GM23338 (cell line): Measurements from ENCODE around the gene USP31.

Experiments used
- CREB1 ChIP-seq: fragments of 250-450 bp; sonication (Bioruptor Pico); IDR thresholded peaks from 2 replicates; pipeline ENCODE4 v1.5.0; 2020; ENCODE audit warnings: low read depth, mild to moderate bottlenecking, moderate library complexity
- EZH2 ChIP-seq: fragments of 200-600 bp; sonication (generic); IDR thresholded peaks from one replicate; pipeline ENCODE4 v1.8.0; 2017; ENCODE audit warnings: antibody characterized with exemption, mild to moderate bottlenecking, low read depth; ENCODE audit not compliant: unreplicated experiment
- EZH2phosphoT487 ChIP-seq: fragments of 200-600 bp; sonication (generic); IDR thresholded peaks from one replicate; pipeline ENCODE4 v1.8.1; 2018; ENCODE audit warnings: antibody characterized with exemption; ENCODE audit not compliant: unreplicated experiment
- NANOG ChIP-seq: IDR thresholded peaks from 2 replicates; pipeline ENCODE4 v1.6.1; 2016; ENCODE audit warnings: antibody characterized with exemption, borderline replicate concordance
- POLR2AphosphoS5 ChIP-seq: IDR thresholded peaks from 2 replicates; pipeline ENCODE4 v1.6.1; 2016; ENCODE audit warnings: antibody characterized with exemption, low read depth
- STAT1 ChIP-seq: IDR thresholded peaks from one replicate; pipeline ENCODE4 v1.6.1; 2016; ENCODE audit warnings: antibody characterized with exemption; ENCODE audit not compliant: unreplicated experiment
- ZNF331 ChIP-seq: fragments of 250-450 bp; sonication (Bioruptor Pico); IDR thresholded peaks from 2 replicates; pipeline ENCODE4 v1.5.0; 2020; ENCODE audit warnings: low read depth, mild to moderate bottlenecking, moderate library complexity
- TF ChIP-seq, protein P1 (sequence below), 2 experiments: fragments of 200-600 bp in 1 of 2; sonication (generic) in 1 of 2; conservative IDR thresholded peaks; 2 replicates each; pipeline versions ENCODE4 v1.5.1 to v1.6.1; 2016 to 2017; ENCODE audit warnings: antibody characterized with exemption in 2 of 2, low read depth in 2 of 2, mild to moderate bottlenecking in 2 of 2, moderate library complexity in 1 of 2
- TF ChIP-seq, protein P2 (sequence below): IDR thresholded peaks from one replicate; pipeline ENCODE4 v1.6.1; 2018; ENCODE audit warnings: antibody characterized with exemption; ENCODE audit not compliant: unreplicated experiment
- TF ChIP-seq, protein P3 (sequence below): IDR thresholded peaks from 2 replicates; pipeline ENCODE4 v1.6.1; 2016; ENCODE audit warnings: antibody characterized with exemption

DNA sequence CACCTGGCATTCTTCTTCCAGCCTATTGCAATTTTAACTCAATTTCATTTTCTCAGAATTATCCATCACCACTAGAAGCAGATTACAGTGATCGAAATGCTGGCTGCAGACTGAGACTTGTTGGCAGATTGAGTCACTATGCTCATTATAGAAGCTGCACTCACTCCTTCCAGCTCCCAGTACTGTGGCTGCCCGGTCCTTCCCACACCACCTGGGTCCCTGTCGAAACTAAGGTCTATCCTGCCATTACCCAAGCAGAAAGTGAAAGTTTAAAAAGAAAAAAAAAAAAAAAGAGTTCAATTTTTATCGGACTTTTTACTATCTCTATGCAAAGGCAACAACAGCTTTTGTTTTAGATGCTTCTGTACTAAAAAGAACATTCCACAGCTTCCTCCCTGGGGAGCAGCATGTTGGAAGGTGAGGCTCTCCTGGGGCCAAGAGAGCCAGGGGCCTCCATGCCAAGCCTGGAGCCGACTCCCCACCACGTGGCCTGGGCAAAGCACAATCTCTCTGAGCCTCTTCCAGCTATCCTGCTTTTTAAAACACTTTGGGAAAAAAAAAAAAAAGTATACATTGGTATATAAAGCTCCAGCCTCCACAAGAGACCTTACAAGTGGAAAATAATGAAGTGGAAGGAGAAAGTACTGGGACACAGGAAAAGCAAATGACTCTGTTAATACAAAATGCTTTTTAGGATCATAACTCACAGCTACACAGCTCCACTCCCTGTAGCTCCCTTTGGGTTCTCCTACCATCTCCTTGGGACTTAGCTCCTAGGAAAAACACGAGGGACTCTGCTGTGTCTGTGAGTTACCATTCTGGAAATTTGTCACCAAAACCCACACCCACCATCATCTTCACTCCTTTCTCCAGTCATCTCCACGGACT lies 77.8 kb downstream of the USP31 start:
- TF ChIP-seq, protein P1, sequence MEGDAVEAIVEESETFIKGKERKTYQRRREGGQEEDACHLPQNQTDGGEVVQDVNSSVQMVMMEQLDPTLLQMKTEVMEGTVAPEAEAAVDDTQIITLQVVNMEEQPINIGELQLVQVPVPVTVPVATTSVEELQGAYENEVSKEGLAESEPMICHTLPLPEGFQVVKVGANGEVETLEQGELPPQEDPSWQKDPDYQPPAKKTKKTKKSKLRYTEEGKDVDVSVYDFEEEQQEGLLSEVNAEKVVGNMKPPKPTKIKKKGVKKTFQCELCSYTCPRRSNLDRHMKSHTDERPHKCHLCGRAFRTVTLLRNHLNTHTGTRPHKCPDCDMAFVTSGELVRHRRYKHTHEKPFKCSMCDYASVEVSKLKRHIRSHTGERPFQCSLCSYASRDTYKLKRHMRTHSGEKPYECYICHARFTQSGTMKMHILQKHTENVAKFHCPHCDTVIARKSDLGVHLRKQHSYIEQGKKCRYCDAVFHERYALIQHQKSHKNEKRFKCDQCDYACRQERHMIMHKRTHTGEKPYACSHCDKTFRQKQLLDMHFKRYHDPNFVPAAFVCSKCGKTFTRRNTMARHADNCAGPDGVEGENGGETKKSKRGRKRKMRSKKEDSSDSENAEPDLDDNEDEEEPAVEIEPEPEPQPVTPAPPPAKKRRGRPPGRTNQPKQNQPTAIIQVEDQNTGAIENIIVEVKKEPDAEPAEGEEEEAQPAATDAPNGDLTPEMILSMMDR (conservative IDR thresholded peaks at IDR 0.05; ENCODE audit: low read depth in 2 of 2) = no peak
- TF ChIP-seq POLR2AphosphoS5 (no peak), EZH2 (no peak), EZH2phosphoT487 (no peak), NANOG (no peak), CREB1 (no peak), ZNF331 (CRISPR knock-in tag) (no peak), STAT1 (no peak)
- TF ChIP-seq, protein P2, sequence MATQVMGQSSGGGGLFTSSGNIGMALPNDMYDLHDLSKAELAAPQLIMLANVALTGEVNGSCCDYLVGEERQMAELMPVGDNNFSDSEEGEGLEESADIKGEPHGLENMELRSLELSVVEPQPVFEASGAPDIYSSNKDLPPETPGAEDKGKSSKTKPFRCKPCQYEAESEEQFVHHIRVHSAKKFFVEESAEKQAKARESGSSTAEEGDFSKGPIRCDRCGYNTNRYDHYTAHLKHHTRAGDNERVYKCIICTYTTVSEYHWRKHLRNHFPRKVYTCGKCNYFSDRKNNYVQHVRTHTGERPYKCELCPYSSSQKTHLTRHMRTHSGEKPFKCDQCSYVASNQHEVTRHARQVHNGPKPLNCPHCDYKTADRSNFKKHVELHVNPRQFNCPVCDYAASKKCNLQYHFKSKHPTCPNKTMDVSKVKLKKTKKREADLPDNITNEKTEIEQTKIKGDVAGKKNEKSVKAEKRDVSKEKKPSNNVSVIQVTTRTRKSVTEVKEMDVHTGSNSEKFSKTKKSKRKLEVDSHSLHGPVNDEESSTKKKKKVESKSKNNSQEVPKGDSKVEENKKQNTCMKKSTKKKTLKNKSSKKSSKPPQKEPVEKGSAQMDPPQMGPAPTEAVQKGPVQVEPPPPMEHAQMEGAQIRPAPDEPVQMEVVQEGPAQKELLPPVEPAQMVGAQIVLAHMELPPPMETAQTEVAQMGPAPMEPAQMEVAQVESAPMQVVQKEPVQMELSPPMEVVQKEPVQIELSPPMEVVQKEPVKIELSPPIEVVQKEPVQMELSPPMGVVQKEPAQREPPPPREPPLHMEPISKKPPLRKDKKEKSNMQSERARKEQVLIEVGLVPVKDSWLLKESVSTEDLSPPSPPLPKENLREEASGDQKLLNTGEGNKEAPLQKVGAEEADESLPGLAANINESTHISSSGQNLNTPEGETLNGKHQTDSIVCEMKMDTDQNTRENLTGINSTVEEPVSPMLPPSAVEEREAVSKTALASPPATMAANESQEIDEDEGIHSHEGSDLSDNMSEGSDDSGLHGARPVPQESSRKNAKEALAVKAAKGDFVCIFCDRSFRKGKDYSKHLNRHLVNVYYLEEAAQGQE = no peak
- TF ChIP-seq, protein P3, sequence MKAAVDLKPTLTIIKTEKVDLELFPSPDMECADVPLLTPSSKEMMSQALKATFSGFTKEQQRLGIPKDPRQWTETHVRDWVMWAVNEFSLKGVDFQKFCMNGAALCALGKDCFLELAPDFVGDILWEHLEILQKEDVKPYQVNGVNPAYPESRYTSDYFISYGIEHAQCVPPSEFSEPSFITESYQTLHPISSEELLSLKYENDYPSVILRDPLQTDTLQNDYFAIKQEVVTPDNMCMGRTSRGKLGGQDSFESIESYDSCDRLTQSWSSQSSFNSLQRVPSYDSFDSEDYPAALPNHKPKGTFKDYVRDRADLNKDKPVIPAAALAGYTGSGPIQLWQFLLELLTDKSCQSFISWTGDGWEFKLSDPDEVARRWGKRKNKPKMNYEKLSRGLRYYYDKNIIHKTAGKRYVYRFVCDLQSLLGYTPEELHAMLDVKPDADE = no peak
